K562 (cell line): ENCODE results near the gene UQCC2. TPM values are rescaled to one million over a fixed set of nuclear protein-coding genes. Genes with fewer than 3 reads are reported as not detected.

ENCODE experiments used
- ATAC-seq: fragments of 200-7000 bp; cut with Tn5 transposase; 3 replicates; pipeline ENCODE4 v1.9.1; 2020; ENCODE audit warnings: moderate library complexity
- BruUV-seq: library from RNA; stranded (reverse); fragments of 400-500 nt; replicated peaks from 2 replicates; lab custom pipeline; 2021; lab: Mats Ljungman, UMichigan
- CTCF ChIA-PET: fragments of 300-600 bp; formaldehyde crosslinking; extraction: SDS; loops from one replicate; lab custom pipeline; 2021; ENCODE audit warnings: low intra/inter-chr PET ratio; lab: Yijun Ruan, JAX
- POLR2A ChIA-PET: fragments of 300-600, 350-650 bp; sonication (Branson Sonifier 250); formaldehyde crosslinking; extraction: SDS; loops from one replicate; lab custom pipeline; 2021; ENCODE audit warnings: antibody characterized with exemption, inconsistent platforms; lab: Yijun Ruan, JAX
- DNase-seq, 4 experiments: peaks; one replicate each; pipeline versions ENCODE4 v3.0.0 to v3.0.0-alpha.2; 2011 to 2018; ENCODE audit warnings: low spot score in 3 of 4, mixed read lengths in 3 of 4; ENCODE audit errors: extremely low read depth in 1 of 4
- FAIRE-seq: peaks from 2 replicates; lab custom pipeline; 2011; peaks lifted over from hg19 to GRCh38; lab: Jason Lieb, UNC
- H2AFZ ChIP-seq: 2 replicates; pipeline ENCODE4 v1.6.0; 2011; ENCODE audit warnings: low read depth, low read length, control low read depth, inconsistent platforms
- H3K27ac ChIP-seq: fragments of 200-600 bp; 3 replicates; pipeline ENCODE4 v1.8.0; 2011; ENCODE audit warnings: low read depth, mild to moderate bottlenecking, control low read depth, inconsistent platforms, low read length, moderate library complexity, mixed read lengths; ENCODE audit errors: extremely low read depth
- H3K27me3 ChIP-seq, 2 experiments: fragments of 300-600 bp in 1 of 2; 2 replicates in 1 of 2; 3 replicates in 1 of 2; pipeline versions ENCODE4 v1.6.0 to v1.8.0; 2011; ENCODE audit warnings: inconsistent platforms in 2 of 2, low read length in 2 of 2, mild to moderate bottlenecking in 1 of 2, mixed read lengths in 1 of 2, moderate library complexity in 1 of 2; ENCODE audit not compliant: control insufficient read depth in 2 of 2, insufficient read depth in 2 of 2
- H3K36me3 ChIP-seq: fragments of 300-600 bp; 3 replicates; pipeline ENCODE4 v1.8.0; 2011; ENCODE audit warnings: mild to moderate bottlenecking, low read length, inconsistent platforms; ENCODE audit not compliant: control insufficient read depth, insufficient read depth
- H3K4me1 ChIP-seq, 2 experiments: fragments of 200-600 bp in 1 of 2; replicated peaks in 1 of 2; 2 replicates in 1 of 2; 3 replicates in 1 of 2; pipeline versions ENCODE4 v1.5.1 to v1.8.0; 2011; ENCODE audit warnings: inconsistent platforms in 2 of 2, low read length in 2 of 2, mild to moderate bottlenecking in 1 of 2, mixed read lengths in 1 of 2, moderate library complexity in 1 of 2; ENCODE audit not compliant: control insufficient read depth in 2 of 2, insufficient read depth in 2 of 2
- H3K4me2 ChIP-seq: 2 replicates; pipeline ENCODE4 v1.6.1; 2011; ENCODE audit warnings: low read length, control low read depth, inconsistent platforms, mixed read lengths; ENCODE audit not compliant: insufficient read depth
- H3K4me3 ChIP-seq: fragments of 200-600 bp; sonication (generic), shearing (Covaris generic); 2 replicates; pipeline ENCODE4 v1.5.1; 2016; ENCODE audit warnings: control low read depth, inconsistent platforms
- H3K79me2 ChIP-seq: fragments of 200-600 bp; 3 replicates; pipeline ENCODE4 v1.8.0; 2011; ENCODE audit warnings: low read length, inconsistent platforms; ENCODE audit not compliant: control insufficient read depth, insufficient read depth
- H3K9ac ChIP-seq, 2 experiments: 2 replicates each; pipeline versions ENCODE4 v1.6.0 to v1.6.1; 2011; ENCODE audit warnings: low read depth in 2 of 2, low read length in 2 of 2, control low read depth in 1 of 2, inconsistent platforms in 1 of 2, mild to moderate bottlenecking in 1 of 2, mixed read lengths in 1 of 2; ENCODE audit not compliant: insufficient read depth in 1 of 2
- H3K9me1 ChIP-seq: one replicate; pipeline ENCODE4 v1.6.0; 2011; ENCODE audit warnings: inconsistent platforms, mild to moderate bottlenecking, low read length, moderate library complexity; ENCODE audit not compliant: control insufficient read depth, insufficient read depth
- H3K9me3 ChIP-seq: replicated peaks from 2 replicates; pipeline ENCODE4 v1.5.1; 2011; ENCODE audit warnings: low read depth, low read length, inconsistent platforms; ENCODE audit not compliant: control insufficient read depth, insufficient read depth
- H4K20me1 ChIP-seq: replicated peaks from 2 replicates; pipeline ENCODE4 v1.6.1; 2011; ENCODE audit warnings: low read length, inconsistent platforms, mixed read lengths; ENCODE audit not compliant: control insufficient read depth, insufficient read depth
- CGGBP1 ChIP-seq: fragments of 250-450 bp; sonication (Bioruptor Pico); IDR thresholded peaks from 2 replicates; pipeline ENCODE4 v1.9.0; 2021; ENCODE audit warnings: mild to moderate bottlenecking
- ELF1 ChIP-seq: fragments of 200-800 bp; sonication (Bioruptor generic); IDR thresholded peaks from 2 replicates; pipeline ENCODE4 v1.6.1; 2016; ENCODE audit warnings: missing genetic modification characterization, missing compliant biosample characterization
- EZH2 ChIP-seq: IDR thresholded peaks from 2 replicates; pipeline ENCODE4 v1.6.1; 2012; ENCODE audit warnings: low read depth, mild to moderate bottlenecking, inconsistent platforms, low read length, borderline replicate concordance
- HDAC3 ChIP-seq: fragments of 450-650 bp; IDR thresholded peaks from 2 replicates; pipeline ENCODE4 v1.6.1; 2018; ENCODE audit warnings: borderline replicate concordance, mild to moderate bottlenecking, moderate library complexity; ENCODE audit not compliant: partially characterized antibody
- KLF13 ChIP-seq: fragments of 450-650 bp; IDR thresholded peaks from 2 replicates; pipeline ENCODE4 v1.6.1; 2016; ENCODE audit warnings: missing genetic modification characterization, low read depth, mild to moderate bottlenecking, missing compliant biosample characterization, moderate library complexity, borderline replicate concordance
- MCM2 ChIP-seq: fragments of 450-650 bp; IDR thresholded peaks from 2 replicates; pipeline ENCODE4 v1.6.1; 2017; ENCODE audit warnings: low read depth, mild to moderate bottlenecking
- NCOA2 ChIP-seq, 2 experiments: fragments of 450-650 bp; IDR thresholded peaks; 2 replicates each; pipeline ENCODE4 v1.6.1; 2018; ENCODE audit warnings: mild to moderate bottlenecking in 2 of 2, moderate library complexity in 1 of 2; ENCODE audit not compliant: partially characterized antibody in 2 of 2
- RFX1 ChIP-seq: fragments of 450-650 bp; IDR thresholded peaks from 2 replicates; pipeline ENCODE4 v1.6.1; 2016; ENCODE audit warnings: mild to moderate bottlenecking, moderate library complexity
- SMAD2 ChIP-seq: fragments of 150-350 bp; IDR thresholded peaks from 2 replicates; pipeline ENCODE4 v1.6.1; 2014; ENCODE audit warnings: low read depth, mild to moderate bottlenecking, low read length
- SRSF9 ChIP-seq: fragments of 200-400 bp; formaldehyde crosslinking; IDR thresholded peaks from 2 replicates; pipeline ENCODE4 v1.6.1; 2017; ENCODE audit warnings: low read depth, low read length, borderline replicate concordance
- ZBTB11 ChIP-seq, 3 experiments: fragments of 200-800 bp in 1 of 3; fragments of 250-450 bp in 1 of 3; fragments of 450-650 bp in 1 of 3; sonication (Bioruptor Pico) in 1 of 3; sonication (Bioruptor generic) in 1 of 3; formaldehyde crosslinking in 1 of 3; IDR thresholded peaks; 2 replicates each; pipeline versions ENCODE4 v1.6.1 to v1.8.0; 2016 to 2022; ENCODE audit warnings: mild to moderate bottlenecking in 2 of 3, missing genetic modification characterization in 2 of 3, missing compliant biosample characterization in 1 of 3, moderate library complexity in 1 of 3
- ZNF780A ChIP-seq: fragments of 250-450 bp; sonication (Bioruptor Pico); IDR thresholded peaks from 2 replicates; pipeline ENCODE4 v1.5.0; 2021; ENCODE audit warnings: mild to moderate bottlenecking
- WGBS: fragments of 100-300 bp; shearing (Covaris generic); methylation state at CpG from one replicate; pipeline ENCODE4 v1.1.6; 2016; ENCODE audit warnings: low coverage, mixed read lengths; ENCODE audit not compliant: insufficient coverage; ENCODE audit errors: missing lambda C conversion rate; 5-methylcytosine and 5-hydroxymethylcytosine counted together
- in situ Hi-C: fragments of 300-500 bp; cut with MboI; formaldehyde crosslinking; loops from 4 replicates; pipeline ENCODE4 v1.15.0; 2018; ENCODE audit warnings: inconsistent platforms, mixed read lengths
- intact Hi-C: fragments of 100-400 bp; cut with micrococcal nuclease; formaldehyde crosslinking; loops from 2 replicates; pipeline ENCODE4 v1.14.2; 2022
- polyA plus RNA-seq, 8 experiments: library from polyadenylated mRNA; depleted of rRNA in 4 of 8; stranded (reverse) in 5 of 8; unstranded in 3 of 8; fragments of >200 nt; fragmentation: Nextera tagmentation in 2 of 8; fragmentation: Illumina TruSeq in 1 of 8; extraction: Ambion mirVana in 2 of 8; extraction: Trizol in 1 of 8; gene quantifications; 2 replicates each; pipeline versions ENCODE4 v1.2.1 to v1.2.3, GENCODE V29; 2011 to 2014; ENCODE audit warnings: inconsistent platforms in 1 of 8, missing spikeins in 1 of 8
- total RNA-seq, 7 experiments: library from RNA; depleted of rRNA in 6 of 7; stranded (reverse); fragments of >200 nt in 6 of 7; fragmentation: Illumina TruSeq in 2 of 7; extraction: Trizol in 2 of 7; gene quantifications; 2 replicates each; pipeline versions ENCODE4 v1.2.1 to v1.2.3, GENCODE V29; 2011 to 2021; ENCODE audit warnings: low replicate concordance in 1 of 7

The UQCC2 gene
- total and polyA plus RNA-seq, 9 of the 15 experiments (the other 6 are each of a cell fraction or from before 2014, with no cell fraction given): 58.5 to 927 (median 158) TPM

GRCh38 chr6:33721508-33721907, 10.0 kb upstream of the UQCC2 start:
- no peak for FAIRE-seq
- POLR2A ChIA-PET: interaction anchor here (0.8 to 3.5 kb wide), 2 partner anchors 10 to 21 kb away, joined by 4 to 14 read pairs; partner anchors contain the start of gene UQCC2
- Histone ChIP-seq H2AFZ (no peak overlapping the region), H3K9me3 (no peaks in the 10 kb centered on the region), H4K20me1 (no peaks in the 10 kb centered on the region), H3K4me2 (no peak overlapping the region), H3K27me3 (peaks cover 56 to 78% of the 10 kb centered on the region in 2 experiments), H3K79me2 (no peaks in the 10 kb centered on the region), H3K4me3 (no peak overlapping the region), H3K9ac (no peak overlapping the region), H3K36me3 (no peaks in the 10 kb centered on the region), H3K9me1 (no peaks in the 10 kb centered on the region), H3K4me1 (no peaks in the 10 kb centered on the region; a peak in 1 of 5 replicates), H3K27ac (no peak overlapping the region)
- BruUV-seq: no TSS peak
- intact Hi-C loops (no loop called here), in situ Hi-C loops (no loop called here)
- CTCF ChIA-PET: no interaction called here
- no peak for ATAC-seq
- DNase-seq: no peak
- 0% methylated on average over 5 of the region's 5 CpGs for WGBS
- TF ChIP-seq CGGBP1: no peak
- no peak for TF ChIP-seq SMAD2
- TF ChIP-seq ZNF780A (CRISPR knock-in tag): no peak
- no peak for TF ChIP-seq HDAC3
- TF ChIP-seq ELF1 (tag): no peak
- TF ChIP-seq RFX1: no peak
- TF ChIP-seq SRSF9: no peak
- no peak for TF ChIP-seq NCOA2 (IDR thresholded peaks at IDR 0.05; ENCODE audit: partially characterized antibody in 2 of 2)
- no peak for TF ChIP-seq KLF13 (tag)
- no peak for TF ChIP-seq ZBTB11 (CRISPR knock-in tag; IDR thresholded peaks at IDR 0.05)
- no peak for TF ChIP-seq EZH2
- TF ChIP-seq MCM2: no peak
